Measurements from ENCODE around the gene SAMD14. TPM values are rescaled to one million over a fixed set of nuclear protein-coding genes. Genes with fewer than 3 reads are reported as not detected.

SAMD14 gene
- total and polyA plus RNA-seq, 2 donors (not counting 1 experiment from before 2014, with no cell fraction given): 2.1 to 3.8 TPM

GRCh38 chr17:50114849-50115357 lies 15.1 kb downstream of the SAMD14 start:
- H3K27ac ChIP-seq (ENCODE audit: insufficient read depth, low read length): no peak overlapping the region
- no peaks in the 10 kb centered on the region for H3K36me3 ChIP-seq (ENCODE audit: control insufficient read depth, insufficient read depth, low read length)
- H3K79me2 ChIP-seq (ENCODE audit: control insufficient read depth, insufficient read depth, low read length): no peaks in the 10 kb centered on the region
- no peak overlapping the region for H3K4me2 ChIP-seq (ENCODE audit: extremely low read depth, insufficient read depth, low read length)
- no peak overlapping the region for H3K9ac ChIP-seq (ENCODE audit: insufficient read depth, low read length)
- no peaks in the 10 kb centered on the region for H3K9me3 ChIP-seq (ENCODE audit: control insufficient read depth, insufficient read depth, low read depth, low read length)
- H4K20me1 ChIP-seq (ENCODE audit: control insufficient read depth, extremely low read depth, insufficient read depth, low read length): no peaks in the 10 kb centered on the region
- H2AFZ ChIP-seq (ENCODE audit: low read length): no peak overlapping the region
- H3K4me1 ChIP-seq (ENCODE audit: control insufficient read depth, extremely low read depth, insufficient read depth, low read length): peaks cover 2% of the 10 kb centered on the region
- TF ChIP-seq EZH2 (IDR thresholded peaks at IDR 0.05; ENCODE audit: low read length, missing control alignments): no peak
- TF ChIP-seq, protein P1, sequence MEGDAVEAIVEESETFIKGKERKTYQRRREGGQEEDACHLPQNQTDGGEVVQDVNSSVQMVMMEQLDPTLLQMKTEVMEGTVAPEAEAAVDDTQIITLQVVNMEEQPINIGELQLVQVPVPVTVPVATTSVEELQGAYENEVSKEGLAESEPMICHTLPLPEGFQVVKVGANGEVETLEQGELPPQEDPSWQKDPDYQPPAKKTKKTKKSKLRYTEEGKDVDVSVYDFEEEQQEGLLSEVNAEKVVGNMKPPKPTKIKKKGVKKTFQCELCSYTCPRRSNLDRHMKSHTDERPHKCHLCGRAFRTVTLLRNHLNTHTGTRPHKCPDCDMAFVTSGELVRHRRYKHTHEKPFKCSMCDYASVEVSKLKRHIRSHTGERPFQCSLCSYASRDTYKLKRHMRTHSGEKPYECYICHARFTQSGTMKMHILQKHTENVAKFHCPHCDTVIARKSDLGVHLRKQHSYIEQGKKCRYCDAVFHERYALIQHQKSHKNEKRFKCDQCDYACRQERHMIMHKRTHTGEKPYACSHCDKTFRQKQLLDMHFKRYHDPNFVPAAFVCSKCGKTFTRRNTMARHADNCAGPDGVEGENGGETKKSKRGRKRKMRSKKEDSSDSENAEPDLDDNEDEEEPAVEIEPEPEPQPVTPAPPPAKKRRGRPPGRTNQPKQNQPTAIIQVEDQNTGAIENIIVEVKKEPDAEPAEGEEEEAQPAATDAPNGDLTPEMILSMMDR (conservative IDR thresholded peaks at IDR 0.05 in 1 of 2, IDR thresholded peaks at IDR 0.05 in 1 of 2; ENCODE audit: low read depth in 1 of 2, low read length in 2 of 2): peak; percentile 63 to 81
- H3K4me3 ChIP-seq (replicated peaks in 1 of 4; ENCODE audit: control extremely low read depth in 1 of 4, insufficient read depth in 1 of 4, low read depth in 3 of 4, low read length in 4 of 4): no peak overlapping the region
- DNase-seq (ENCODE audit: low read depth in 2 of 2): peak; percentile 56 to 77
- peaks cover 3% of the 10 kb centered on the region for H3K27me3 ChIP-seq (ENCODE audit: control insufficient read depth, insufficient read depth, low read length)

DNA sequence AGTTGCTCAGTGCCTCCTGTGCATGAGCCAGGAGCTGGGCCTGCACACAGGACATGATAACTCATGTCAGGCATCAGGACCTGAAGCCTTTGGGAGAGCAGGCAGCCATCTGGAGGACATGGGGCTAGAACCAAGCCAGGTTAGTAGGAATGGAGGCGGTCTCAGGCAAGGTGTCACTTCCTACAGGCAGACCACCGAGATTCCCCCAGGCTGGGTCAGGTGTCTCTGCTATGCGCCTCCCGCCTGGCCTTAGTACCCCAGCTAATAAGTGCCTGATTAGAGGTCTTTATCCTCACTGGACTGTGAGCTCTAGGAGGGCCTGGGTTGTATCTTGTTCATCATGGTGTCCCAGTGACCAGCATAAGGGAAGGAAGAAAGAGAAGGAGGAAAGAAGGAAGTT lies 15.6 kb downstream of the SAMD14 start:
- Histone ChIP-seq H3K4me1 (ENCODE audit: control insufficient read depth, extremely low read depth, insufficient read depth, low read length) (peaks cover 2% of the 10 kb centered on the region), H3K4me3 (replicated peaks in 1 of 4; ENCODE audit: control extremely low read depth in 1 of 4, insufficient read depth in 1 of 4, low read depth in 3 of 4, low read length in 4 of 4) (no peak overlapping the region), H3K27me3 (ENCODE audit: control insufficient read depth, insufficient read depth, low read length) (peaks cover 3% of the 10 kb centered on the region), H3K4me2 (ENCODE audit: extremely low read depth, insufficient read depth, low read length) (no peak overlapping the region), H3K27ac (ENCODE audit: insufficient read depth, low read length) (no peak overlapping the region), H4K20me1 (ENCODE audit: control insufficient read depth, extremely low read depth, insufficient read depth, low read length) (no peaks in the 10 kb centered on the region), H3K9me3 (ENCODE audit: control insufficient read depth, insufficient read depth, low read depth, low read length) (no peaks in the 10 kb centered on the region), H3K9ac (ENCODE audit: insufficient read depth, low read length) (no peak overlapping the region), H3K79me2 (ENCODE audit: control insufficient read depth, insufficient read depth, low read length) (no peaks in the 10 kb centered on the region), H2AFZ (ENCODE audit: low read length) (no peak overlapping the region), H3K36me3 (ENCODE audit: control insufficient read depth, insufficient read depth, low read length) (no peaks in the 10 kb centered on the region)
- no peak for DNase-seq (ENCODE audit: low read depth in 2 of 2)
- TF ChIP-seq, protein P1 (conservative IDR thresholded peaks at IDR 0.05 in 1 of 2, IDR thresholded peaks at IDR 0.05 in 1 of 2; ENCODE audit: low read depth in 1 of 2, low read length in 2 of 2): no peak
- TF ChIP-seq EZH2 (IDR thresholded peaks at IDR 0.05; ENCODE audit: low read length, missing control alignments): no peak

DNA sequence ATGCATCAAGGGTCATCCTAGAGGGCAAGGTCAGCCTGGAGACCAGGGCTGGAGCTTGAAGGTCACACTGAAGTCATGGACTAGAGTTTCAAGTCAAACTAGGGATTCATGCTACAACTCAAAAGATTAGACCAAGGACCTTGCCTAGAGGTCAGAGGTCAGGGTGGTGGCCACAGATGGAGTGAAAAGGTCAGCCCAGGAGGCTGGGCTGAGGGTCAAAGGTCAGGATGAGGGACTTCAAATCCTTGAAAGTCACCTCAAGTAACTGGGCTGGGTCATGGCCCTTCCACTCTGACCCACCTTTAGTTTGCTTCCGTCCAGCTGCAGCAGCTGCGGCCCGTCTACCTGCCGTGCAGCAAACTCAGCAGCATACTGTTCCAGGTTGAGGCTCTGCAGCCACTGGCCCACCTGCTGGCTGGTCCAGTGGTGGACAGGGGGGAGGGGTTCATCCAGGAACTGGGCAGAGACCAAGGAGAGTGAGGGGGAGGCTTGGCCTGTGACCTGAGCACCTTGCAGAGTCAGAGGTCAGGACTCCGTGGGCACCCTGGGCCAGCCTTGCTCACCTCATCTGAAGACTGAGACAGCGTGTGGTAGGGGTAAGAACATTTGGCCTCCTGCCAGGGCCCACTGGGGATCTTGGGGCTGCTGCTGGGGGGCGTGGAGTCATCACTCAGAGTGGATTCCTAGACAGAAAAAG lies 16.2 kb downstream of the SAMD14 start:
- H2AFZ ChIP-seq (ENCODE audit: low read length): no peak overlapping the region
- no peaks in the 10 kb centered on the region for H3K36me3 ChIP-seq (ENCODE audit: control insufficient read depth, insufficient read depth, low read length)
- no peaks in the 10 kb centered on the region for H3K9me3 ChIP-seq (ENCODE audit: control insufficient read depth, insufficient read depth, low read depth, low read length)
- H3K4me3 ChIP-seq (replicated peaks in 1 of 4; ENCODE audit: control extremely low read depth in 1 of 4, insufficient read depth in 1 of 4, low read depth in 3 of 4, low read length in 4 of 4): no peak overlapping the region
- peaks cover 2% of the 10 kb centered on the region for H3K4me1 ChIP-seq (ENCODE audit: control insufficient read depth, extremely low read depth, insufficient read depth, low read length)
- H3K79me2 ChIP-seq (ENCODE audit: control insufficient read depth, insufficient read depth, low read length): no peaks in the 10 kb centered on the region
- no peaks in the 10 kb centered on the region for H4K20me1 ChIP-seq (ENCODE audit: control insufficient read depth, extremely low read depth, insufficient read depth, low read length)
- DNase-seq (ENCODE audit: low read depth in 2 of 2): no peak
- H3K27me3 ChIP-seq (ENCODE audit: control insufficient read depth, insufficient read depth, low read length): peaks cover 3% of the 10 kb centered on the region
- no peak overlapping the region for H3K4me2 ChIP-seq (ENCODE audit: extremely low read depth, insufficient read depth, low read length)
- TF ChIP-seq, protein P1 (conservative IDR thresholded peaks at IDR 0.05 in 1 of 2, IDR thresholded peaks at IDR 0.05 in 1 of 2; ENCODE audit: low read depth in 1 of 2, low read length in 2 of 2): no peak
- TF ChIP-seq EZH2 (IDR thresholded peaks at IDR 0.05; ENCODE audit: low read length, missing control alignments): no peak
- no peak overlapping the region for H3K9ac ChIP-seq (ENCODE audit: insufficient read depth, low read length)
- H3K27ac ChIP-seq (ENCODE audit: insufficient read depth, low read length): no peak overlapping the region
